Memory B cell (primary cell): ENCODE measurements around the gene TFR2.

ENCODE experiments used
- ATAC-seq: fragments of 150-1000 bp; cut with Tn5 transposase; 2 replicates; pipeline ENCODE4 v1.10.0; 2021; ENCODE audit warnings: low read depth, mild to moderate bottlenecking, moderate library complexity
- DNase-seq, 2 donors: peaks; one replicate each; pipeline ENCODE4 v3.0.0; 2022; ENCODE audit warnings: low spot score in 2 of 2
- H3K27ac Mint-ChIP-seq: one replicate; pipeline ENCODE4 v1.8.0; 2022; ENCODE audit warnings: mild to moderate bottlenecking, moderate library complexity, mixed read lengths
- H3K27me3 Mint-ChIP-seq: one replicate; pipeline ENCODE4 v1.8.0; 2022; ENCODE audit warnings: mixed read lengths
- H3K36me3 Mint-ChIP-seq: one replicate; pipeline ENCODE4 v1.8.0; 2022; ENCODE audit warnings: mild to moderate bottlenecking, mixed read lengths
- H3K4me1 Mint-ChIP-seq: one replicate; pipeline ENCODE4 v1.8.0; 2022; ENCODE audit warnings: mixed read lengths
- H3K4me3 Mint-ChIP-seq: one replicate; pipeline ENCODE4 v1.8.0; 2022; ENCODE audit warnings: mild to moderate bottlenecking, moderate library complexity, mixed read lengths
- H3K9me3 Mint-ChIP-seq: one replicate; pipeline ENCODE4 v1.8.0; 2022; ENCODE audit warnings: mixed read lengths

Gene TFR2

GRCh38 chr7:100603726-100604027 is 37.7 kb downstream of the TFR2 start:
- no peaks in the 10 kb centered on the region for H3K9me3 Mint-ChIP-seq
- H3K27ac Mint-ChIP-seq, result no peak overlapping the region
- H3K4me3 Mint-ChIP-seq, result peak overlapping the region; percentile 87
- DNase-seq, result no peak
- H3K4me1 Mint-ChIP-seq, result peaks cover 17% of the 10 kb centered on the region
- no peaks in the 10 kb centered on the region for H3K27me3 Mint-ChIP-seq
- ATAC-seq, result peak; percentile 1
- H3K36me3 Mint-ChIP-seq, result no peaks in the 10 kb centered on the region

- Mint-ChIP-seq H3K27me3 (no peaks in the 10 kb centered on the region), H3K27ac (no peak overlapping the region), H3K4me3 (peak overlapping the region; percentile 87), H3K9me3 (no peaks in the 10 kb centered on the region), H3K36me3 (no peaks in the 10 kb centered on the region), H3K4me1 (peaks cover 17% of the 10 kb centered on the region)
- DNase-seq, result no peak
- no peak for ATAC-seq
These were observed 38.2 kb downstream of the TFR2 start for GRCh38 chr7:100602889-100603725.

DNA sequence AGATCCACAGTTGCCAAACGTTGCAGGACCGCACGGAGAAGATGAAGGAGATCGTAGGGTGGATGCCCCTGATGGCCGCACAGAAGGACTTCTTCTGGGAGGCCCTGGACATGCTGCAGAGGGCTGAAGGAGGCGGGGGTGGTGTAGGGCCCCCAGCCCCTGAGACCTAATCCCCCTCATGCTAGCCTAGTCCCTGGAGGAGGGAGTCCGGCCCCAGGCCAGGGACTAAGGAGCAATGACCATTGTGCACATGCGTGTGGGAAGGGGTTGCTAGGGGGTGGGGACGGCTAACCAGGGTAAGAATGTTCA is 40.7 kb downstream of the TFR2 start:
- Mint-ChIP-seq H3K27ac (no peak overlapping the region), H3K27me3 (no peaks in the 10 kb centered on the region), H3K4me3 (no peak overlapping the region), H3K4me1 (peaks cover 14% of the 10 kb centered on the region), H3K36me3 (no peaks in the 10 kb centered on the region), H3K9me3 (no peaks in the 10 kb centered on the region)
- DNase-seq, result no peak
- ATAC-seq, result no peak

- H3K9me3 Mint-ChIP-seq, result no peaks in the 10 kb centered on the region
- no peak overlapping the region for H3K27ac Mint-ChIP-seq
- H3K4me1 Mint-ChIP-seq, result peaks cover 9% of the 10 kb centered on the region
- H3K36me3 Mint-ChIP-seq, result no peaks in the 10 kb centered on the region
- no peak for ATAC-seq
- no peak for DNase-seq
- no peaks in the 10 kb centered on the region for H3K27me3 Mint-ChIP-seq
- H3K4me3 Mint-ChIP-seq, result no peak overlapping the region
These were observed 41.2 kb downstream of the TFR2 start for GRCh38 chr7:100599911-100600729.

DNA sequence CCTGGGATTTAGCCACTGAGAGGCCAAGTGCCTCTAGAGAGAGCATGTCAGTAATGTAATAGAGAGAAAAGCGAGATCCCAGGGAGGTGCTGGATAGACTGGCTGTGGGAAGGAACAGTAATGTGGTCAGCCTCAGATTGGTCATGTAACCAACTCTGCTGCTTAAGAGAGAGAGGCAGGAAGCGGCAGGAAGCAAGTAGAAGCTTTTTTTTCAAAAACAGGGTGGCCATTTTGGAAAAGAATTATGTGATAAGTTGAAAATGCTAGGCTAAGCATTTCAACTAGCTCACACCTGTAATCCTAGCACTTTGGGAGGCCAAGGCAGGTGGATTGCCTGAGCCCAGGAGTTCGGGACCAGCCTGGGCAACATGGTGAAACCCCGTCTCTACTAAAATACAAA is 42.9 kb downstream of the TFR2 start:
- Mint-ChIP-seq H3K36me3 (no peaks in the 10 kb centered on the region), H3K27me3 (peaks cover 2% of the 10 kb centered on the region), H3K4me1 (peaks cover under 1% of the 10 kb centered on the region), H3K4me3 (no peak overlapping the region), H3K9me3 (no peaks in the 10 kb centered on the region), H3K27ac (no peak overlapping the region)
- ATAC-seq, result no peak
- DNase-seq, result no peak

- Mint-ChIP-seq H3K36me3 (no peaks in the 10 kb centered on the region), H3K27me3 (peaks cover 5% of the 10 kb centered on the region), H3K4me3 (no peak overlapping the region), H3K27ac (no peak overlapping the region), H3K4me1 (no peaks in the 10 kb centered on the region), H3K9me3 (no peaks in the 10 kb centered on the region)
- DNase-seq (no peak), ATAC-seq (no peak)
These were observed 46.2 kb downstream of the TFR2 start for GRCh38 chr7:100595188-100595587.

GRCh38 chr7:100591596-100591995 is 49.8 kb downstream of the TFR2 start:
- H3K27me3 Mint-ChIP-seq, result peaks cover 7% of the 10 kb centered on the region
- H3K4me3 Mint-ChIP-seq, result no peak overlapping the region
- DNase-seq (no peak), ATAC-seq (no peak)
- no peaks in the 10 kb centered on the region for H3K36me3 Mint-ChIP-seq
- H3K27ac Mint-ChIP-seq, result no peak overlapping the region
- peaks cover 3% of the 10 kb centered on the region for H3K4me1 Mint-ChIP-seq
- H3K9me3 Mint-ChIP-seq, result no peaks in the 10 kb centered on the region

DNA sequence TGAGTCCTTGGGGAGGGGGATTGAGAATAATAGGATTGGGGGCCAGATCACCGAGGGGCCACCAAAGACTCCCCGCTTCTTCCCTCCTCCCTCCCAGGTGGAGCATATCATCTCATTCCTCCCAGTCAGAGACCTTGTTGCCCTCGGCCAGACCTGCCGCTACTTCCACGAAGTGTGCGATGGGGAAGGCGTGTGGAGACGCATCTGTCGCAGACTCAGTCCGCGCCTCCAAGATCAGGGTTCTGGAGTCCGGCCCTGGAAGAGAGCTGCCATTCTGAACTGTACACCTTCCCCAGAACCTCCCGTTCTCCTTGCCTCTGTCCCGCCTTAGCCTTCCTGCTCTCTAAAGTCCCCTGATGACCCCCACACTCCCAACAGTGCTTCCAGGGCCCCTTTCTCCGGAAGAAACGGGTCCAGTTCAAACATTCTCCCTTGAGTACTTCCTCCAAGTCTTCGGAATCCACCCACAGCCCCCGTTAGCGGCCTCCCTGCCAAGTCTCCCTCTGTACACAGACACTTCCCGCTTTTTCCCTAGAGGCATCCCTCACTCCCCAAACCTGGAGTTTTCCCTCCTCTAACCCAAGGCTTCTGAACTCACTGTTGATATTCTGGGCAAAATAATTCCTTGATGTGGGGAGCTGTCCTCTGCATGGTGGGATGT is 51.1 kb downstream of the TFR2 start:
- Mint-ChIP-seq H3K27me3 (peaks cover 7% of the 10 kb centered on the region), H3K4me3 (no peak overlapping the region), H3K9me3 (no peaks in the 10 kb centered on the region), H3K4me1 (peaks cover 6% of the 10 kb centered on the region), H3K36me3 (no peaks in the 10 kb centered on the region), H3K27ac (no peak overlapping the region)
- no peak for ATAC-seq
- DNase-seq, result no peak

GRCh38 chr7:100589341-100589947 is 51.9 kb downstream of the TFR2 start:
- peaks cover 12% of the 10 kb centered on the region for H3K4me1 Mint-ChIP-seq
- peaks cover 7% of the 10 kb centered on the region for H3K27me3 Mint-ChIP-seq
- H3K9me3 Mint-ChIP-seq, result no peaks in the 10 kb centered on the region
- no peaks in the 10 kb centered on the region for H3K36me3 Mint-ChIP-seq
- H3K27ac Mint-ChIP-seq, result no peak overlapping the region
- ATAC-seq (no peak), DNase-seq (no peak)
- H3K4me3 Mint-ChIP-seq, result no peak overlapping the region

DNA sequence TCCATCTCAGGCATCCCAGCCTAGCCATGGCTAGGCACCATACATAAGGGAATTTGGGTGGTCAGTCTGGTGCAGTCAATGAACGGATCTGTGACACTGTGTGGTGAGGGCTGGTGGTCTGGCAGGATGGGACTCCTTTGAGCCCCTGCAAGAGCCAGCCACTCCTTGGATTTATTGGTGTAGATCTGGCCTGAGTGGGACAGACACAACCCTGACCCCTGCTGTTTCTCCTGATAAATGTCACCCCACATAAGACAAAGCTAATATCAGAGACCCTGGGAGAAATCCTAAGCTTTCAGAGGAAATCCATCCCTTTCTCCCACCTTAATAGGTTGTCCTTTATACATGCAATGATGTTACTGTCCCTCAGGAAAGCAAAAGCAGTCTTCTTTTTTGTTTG is 52.9 kb downstream of the TFR2 start:
- Mint-ChIP-seq H3K9me3 (no peaks in the 10 kb centered on the region), H3K4me1 (peaks cover 22% of the 10 kb centered on the region), H3K27ac (no peak overlapping the region), H3K36me3 (no peaks in the 10 kb centered on the region), H3K4me3 (peak overlapping the region; percentile 35), H3K27me3 (peaks cover 5% of the 10 kb centered on the region)
- DNase-seq (no peak), ATAC-seq (no peak)

DNA sequence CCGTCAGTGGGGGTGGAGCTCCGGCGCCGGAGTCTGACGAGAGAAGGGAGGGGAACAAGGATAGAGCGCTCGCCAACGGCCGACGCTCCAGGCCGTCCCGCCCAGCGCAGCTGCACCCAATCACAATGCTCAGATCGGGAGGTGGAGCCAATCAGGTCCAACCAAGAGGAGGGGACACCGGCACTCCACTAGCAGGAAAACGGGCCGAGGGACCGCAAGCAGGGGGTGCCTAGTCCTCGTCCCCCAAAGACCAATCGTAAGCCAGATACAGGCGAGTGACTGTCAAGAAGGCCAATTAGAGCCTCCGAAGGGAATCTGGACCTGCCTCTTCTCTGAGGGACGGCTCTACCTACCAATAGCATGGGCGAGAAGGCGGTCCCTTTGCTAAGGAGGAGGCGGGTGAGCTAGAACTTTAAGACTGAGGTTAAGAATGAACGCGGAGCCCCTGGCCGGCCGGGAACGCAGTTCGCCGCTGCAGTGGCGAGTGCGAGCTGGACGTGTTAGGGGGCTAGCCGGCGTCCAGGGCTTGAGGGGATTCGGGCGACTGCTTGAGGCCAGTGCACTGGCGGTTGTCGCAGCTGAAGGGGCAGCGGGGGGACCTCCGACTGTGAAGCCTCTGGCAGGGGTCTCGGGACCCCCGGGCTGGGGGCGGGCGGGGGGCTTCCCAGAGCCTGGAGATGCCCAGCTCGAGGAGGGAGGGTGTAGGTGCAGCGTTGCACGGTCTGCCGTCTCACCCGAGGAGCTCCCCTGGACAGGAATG is 54.9 kb downstream of the TFR2 start, which contains the start of gene FBXO24:
Gene FBXO24, plus strand, starts transcription at position 63 of the 760 bp plus-strand sequence. Its CDS starts 298 bp downstream, at position 361.
- H3K36me3 Mint-ChIP-seq, result no peaks in the 10 kb centered on the region

GRCh38 chr7:100585511-100586265 is 55.7 kb downstream of the TFR2 start, which contains the start of gene LRCH4:
LRCH4 (minus strand) TSS chr7:100586129; CDS start chr7:100586100, 29 bp downstream.
- Mint-ChIP-seq H3K27me3 (peaks cover 5% of the 10 kb centered on the region), H3K4me1 (peaks cover 28% of the 10 kb centered on the region), H3K27ac (peak within 1 kb of the TSS; percentile 94), H3K36me3 (no peaks in the 10 kb centered on the region), H3K4me3 (peak within 1 kb of the TSS; percentile 95), H3K9me3 (no peaks in the 10 kb centered on the region)
- DNase-seq (peak; percentile 58 to 92), ATAC-seq (peak; percentile 25)

More for the DNA sequence above, 54.9 kb downstream of the TFR2 start, which contains the start of gene FBXO24:
- Mint-ChIP-seq H3K9me3 (no peaks in the 10 kb centered on the region), H3K4me3 (peak within 1 kb of the TSS; percentile 95), H3K27ac (peak within 1 kb of the TSS; percentile 94), H3K27me3 (peaks cover 5% of the 10 kb centered on the region), H3K4me1 (peaks cover 28% of the 10 kb centered on the region)
- DNase-seq, result peak; percentile 95 to 98
- peak; percentile 73 for ATAC-seq
